GM12801 (cell line): Measurements from ENCODE around the gene EXOSC7.

Experiments used
- CTCF ChIP-seq: IDR thresholded peaks from one replicate; pipeline ENCODE4 v1.5.1; 2011; ENCODE audit warnings: control low read depth; ENCODE audit not compliant: insufficient read length; ENCODE audit errors: extremely low read depth

The EXOSC7 gene

DNA sequence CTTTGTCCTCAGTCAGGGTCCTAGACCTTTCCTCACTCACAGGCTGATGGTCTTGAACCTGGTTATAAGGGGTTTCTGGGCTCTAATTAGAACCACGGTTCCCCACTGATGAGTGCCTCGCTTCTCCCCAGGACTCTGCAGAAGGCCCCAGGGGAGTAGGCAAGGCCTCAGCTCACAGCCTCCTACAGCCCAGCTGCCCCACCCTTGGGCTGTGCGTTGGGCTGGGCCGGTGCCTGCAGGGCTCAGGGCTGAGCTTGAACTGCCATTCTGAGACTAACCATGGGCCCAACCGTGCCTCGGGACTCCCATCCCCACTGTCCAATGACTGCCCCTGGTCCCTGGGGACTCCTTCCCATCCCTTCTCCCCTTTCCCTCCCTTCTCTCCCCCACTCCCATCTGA is 75.6 kb downstream of the EXOSC7 start:
- no peak for TF ChIP-seq CTCF

DNA sequence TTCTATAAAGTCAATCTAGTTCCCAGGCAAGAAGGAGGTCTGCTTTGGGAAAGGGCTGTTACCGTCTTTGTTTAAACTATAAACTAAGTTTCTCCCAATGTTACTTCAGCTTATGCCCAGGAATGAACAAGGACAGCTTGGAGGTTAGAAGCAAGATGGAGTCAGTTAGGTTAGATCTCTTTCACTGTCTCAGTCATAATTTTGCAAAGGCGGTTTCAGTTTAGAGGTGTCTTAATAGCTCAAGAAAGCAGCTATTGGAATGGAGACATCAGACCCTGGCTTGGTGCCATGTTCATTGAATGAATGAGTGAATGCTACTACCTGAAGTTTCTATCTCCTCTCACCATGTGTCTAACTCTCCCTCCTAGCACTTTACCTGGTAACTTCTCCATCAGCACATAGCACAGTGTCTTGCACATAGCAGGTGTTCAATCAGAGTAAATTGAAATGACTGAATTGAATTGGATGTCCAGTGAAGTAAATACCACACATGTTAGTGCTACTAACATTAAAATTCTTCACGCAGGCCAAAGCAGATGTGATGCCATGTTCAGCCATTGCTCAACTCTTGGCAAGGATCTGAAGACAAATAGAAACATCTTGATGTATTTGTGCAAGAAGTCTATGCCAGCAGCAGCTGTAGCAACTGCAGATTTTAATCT is 78.3 kb downstream of the EXOSC7 start:
- TF ChIP-seq CTCF, result no peak

- no peak for TF ChIP-seq CTCF
These were observed 79.0 kb downstream of the EXOSC7 start for GRCh38 chr3:45055032-45055410.

GRCh38 chr3:45055411-45056143 is 79.5 kb downstream of the EXOSC7 start:
- TF ChIP-seq CTCF, result no peak

GRCh38 chr3:45056608-45057301 is 80.7 kb downstream of the EXOSC7 start:
- TF ChIP-seq CTCF, result no peak

GRCh38 chr3:45057557-45057956 is 81.5 kb downstream of the EXOSC7 start:
- no peak for TF ChIP-seq CTCF

DNA sequence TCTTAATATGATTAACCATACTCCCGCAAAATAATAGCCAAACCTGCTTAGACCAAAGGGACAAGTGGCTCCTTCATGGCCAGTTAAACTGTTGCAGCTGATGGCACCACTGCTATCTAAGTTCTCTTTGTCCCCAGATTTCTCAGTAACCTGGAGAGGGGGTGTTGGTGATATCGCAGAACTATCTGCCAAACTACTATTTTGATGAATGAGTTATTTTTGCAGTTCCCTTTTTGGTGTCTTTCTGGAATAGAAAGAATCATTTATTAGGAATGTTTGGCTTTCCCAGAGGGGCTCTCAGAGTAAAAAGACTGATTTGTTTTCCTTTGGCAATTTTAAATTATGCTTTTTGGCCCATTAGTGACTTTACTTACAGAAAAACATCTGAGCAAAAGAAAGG is 83.1 kb downstream of the EXOSC7 start:
- TF ChIP-seq CTCF, result no peak
